ENCODE results near the gene SPACA9. TPM values are rescaled to one million over a fixed set of nuclear protein-coding genes. Genes with fewer than 3 reads are reported as not detected.

SPACA9 gene
- total RNA-seq, 2 donors from 2014 or later = 2.3 TPM; not detected in 1

GRCh38 chr9:132866898-132867297, 11.8 kb upstream of the SPACA9 start:
- WGBS, 2 donors = 84 to 85% methylated on average over 8 of the region's 8 CpGs
- no peak overlapping the region for H3K27ac ChIP-seq
- TF ChIP-seq POLR2A (IDR thresholded peaks at IDR 0.05) (no peak), CTCF (IDR thresholded peaks at IDR 0.05) (no peak)
- DNase-seq (no peak), ATAC-seq (no peak)
- no peaks in the 10 kb centered on the region for H3K9me3 ChIP-seq
- H3K4me1 ChIP-seq = no peaks in the 10 kb centered on the region
- no peak overlapping the region for H3K4me3 ChIP-seq
- no peaks in the 10 kb centered on the region for H3K27me3 ChIP-seq
- H3K36me3 ChIP-seq (replicated peaks in 1 of 2; ENCODE audit: insufficient read depth in 1 of 2, low read depth in 2 of 2) = no peaks in the 10 kb centered on the region
- intact Hi-C loops (cut with DNase I) = no loop called here

GRCh38 chr9:132869266-132869665, 9.4 kb upstream of the SPACA9 start:
- DNase-seq = no peak
- intact Hi-C loops (cut with DNase I) = no loop called here
- no peaks in the 10 kb centered on the region for H3K4me1 ChIP-seq
- no peaks in the 10 kb centered on the region for H3K9me3 ChIP-seq
- TF ChIP-seq CTCF (IDR thresholded peaks at IDR 0.05) (no peak), POLR2A (IDR thresholded peaks at IDR 0.05) (no peak)
- H3K27me3 ChIP-seq = no peaks in the 10 kb centered on the region
- 87% methylated on average over 9 of the region's 9 CpGs; no CpG with 5 or more reads in 1 of the 2 donors for WGBS, 2 donors
- no peaks in the 10 kb centered on the region for H3K36me3 ChIP-seq (replicated peaks in 1 of 2; ENCODE audit: insufficient read depth in 1 of 2, low read depth in 2 of 2)
- H3K4me3 ChIP-seq = no peak overlapping the region
- H3K27ac ChIP-seq = no peak overlapping the region
- no peak for ATAC-seq

GRCh38 chr9:132873403-132873802, 5.3 kb upstream of the SPACA9 start:
- no peak for TF ChIP-seq POLR2A (IDR thresholded peaks at IDR 0.05)
- TF ChIP-seq CTCF (IDR thresholded peaks at IDR 0.05) = no peak
- WGBS, 2 donors = 70 to 82% methylated on average over 7 of the region's 7 CpGs

GRCh38 chr9:132875159-132875558, 3.5 kb upstream of the SPACA9 start:
- Histone ChIP-seq H3K4me1 (peaks cover 14% of the 10 kb centered on the region), H3K36me3 (replicated peaks in 1 of 2; ENCODE audit: insufficient read depth in 1 of 2, low read depth in 2 of 2) (no peaks in the 10 kb centered on the region), H3K27ac (no peak overlapping the region), H3K27me3 (no peaks in the 10 kb centered on the region), H3K9me3 (no peaks in the 10 kb centered on the region), H3K4me3 (no peak overlapping the region)
- intact Hi-C loops (cut with DNase I) = no loop called here
- WGBS, 2 donors = 55 to 92% methylated on average over 1 to 5 of the region's 5 CpGs
- TF ChIP-seq POLR2A (IDR thresholded peaks at IDR 0.05) = no peak
- TF ChIP-seq CTCF (IDR thresholded peaks at IDR 0.05) = no peak
- DNase-seq = no peak
- no peak for ATAC-seq

More at GRCh38 chr9:132873403-132873802, 5.3 kb upstream of the SPACA9 start:
- H3K27me3 ChIP-seq = no peaks in the 10 kb centered on the region
- intact Hi-C loops (cut with DNase I) = no loop called here
- H3K27ac ChIP-seq = no peak overlapping the region
- H3K9me3 ChIP-seq = no peaks in the 10 kb centered on the region
- H3K4me3 ChIP-seq = no peak overlapping the region
- H3K36me3 ChIP-seq (replicated peaks in 1 of 2; ENCODE audit: insufficient read depth in 1 of 2, low read depth in 2 of 2) = no peaks in the 10 kb centered on the region
- no peak for DNase-seq
- no peak for ATAC-seq
- peaks cover 7% of the 10 kb centered on the region for H3K4me1 ChIP-seq

GRCh38 chr9:132876849-132877248, 1.8 kb upstream of the SPACA9 start:
- WGBS, 2 donors = 78 to 83% methylated on average over 3 of the region's 3 CpGs
- no peaks in the 10 kb centered on the region for H3K27me3 ChIP-seq
- ATAC-seq (no peak), DNase-seq (no peak)
- H3K27ac ChIP-seq = no peak overlapping the region
- H3K9me3 ChIP-seq = no peaks in the 10 kb centered on the region
- no peak overlapping the region for H3K4me3 ChIP-seq
- no peaks in the 10 kb centered on the region for H3K36me3 ChIP-seq (replicated peaks in 1 of 2; ENCODE audit: insufficient read depth in 1 of 2, low read depth in 2 of 2)
- no peak for TF ChIP-seq POLR2A (IDR thresholded peaks at IDR 0.05)
- TF ChIP-seq CTCF (IDR thresholded peaks at IDR 0.05) = no peak
- intact Hi-C loops (cut with DNase I) = no loop called here
- H3K4me1 ChIP-seq = peaks cover 14% of the 10 kb centered on the region
